Heart left ventricle (tissue), 13 donors: ENCODE measurements around the gene WIPF1.

ENCODE experiments used
- POLR2A ChIP-seq, 2 donors: fragments of 450-650 bp; IDR thresholded peaks; one replicate each; pipeline ENCODE4 v1.6.1; 2017; ENCODE audit warnings: antibody characterized with exemption in 2 of 2, mild to moderate bottlenecking in 2 of 2, moderate library complexity in 2 of 2
- TF ChIP-seq, protein P1 (sequence below), 12 donors: fragments of 200-600 bp; sonication (generic) in 4 of 12; IDR thresholded peaks; one replicate each; pipeline versions ENCODE4 v1.5.0 to v1.8.0; 2018 to 2022; ENCODE audit warnings: antibody characterized with exemption in 12 of 12, mild to moderate bottlenecking in 5 of 12
- donor health status: ischemic (EF 13 %, LVEDD 7.1; RV severe dilation, severe dysfunction).
- donor health status: DM: no; HTN: yes; CAD: no.
- donor health status: DM: no; HTN: no; CAD: no.
- donor health status: ischemic (EF 25% LVEDD 6.9; RV normal size, moderate dysfunction).
- donor health status: ischemic (EF 25% LVEDD 5.7; RV mildly dilated, moderate dysfunction).
- donor health status: ischemic (EF 35%, LVEDD 5.7; RV mildly dilated, moderate dysfunction).
- donor health status: nonischemic (EF 11% LVEDD 7.7; RV severe dilation, severe dysfunction).
- donor health status: DM: yes; HTN: yes; CAD: no.
- donor health status: PGD.
- donor health status: ischemic (EF 29% LVEDD 5.4; RV normal size, mild dysfunction).
- donor health status: nonischemic (EF 23%, LVEDD 6.1; RV moderate dilation, normal function).

DNA sequence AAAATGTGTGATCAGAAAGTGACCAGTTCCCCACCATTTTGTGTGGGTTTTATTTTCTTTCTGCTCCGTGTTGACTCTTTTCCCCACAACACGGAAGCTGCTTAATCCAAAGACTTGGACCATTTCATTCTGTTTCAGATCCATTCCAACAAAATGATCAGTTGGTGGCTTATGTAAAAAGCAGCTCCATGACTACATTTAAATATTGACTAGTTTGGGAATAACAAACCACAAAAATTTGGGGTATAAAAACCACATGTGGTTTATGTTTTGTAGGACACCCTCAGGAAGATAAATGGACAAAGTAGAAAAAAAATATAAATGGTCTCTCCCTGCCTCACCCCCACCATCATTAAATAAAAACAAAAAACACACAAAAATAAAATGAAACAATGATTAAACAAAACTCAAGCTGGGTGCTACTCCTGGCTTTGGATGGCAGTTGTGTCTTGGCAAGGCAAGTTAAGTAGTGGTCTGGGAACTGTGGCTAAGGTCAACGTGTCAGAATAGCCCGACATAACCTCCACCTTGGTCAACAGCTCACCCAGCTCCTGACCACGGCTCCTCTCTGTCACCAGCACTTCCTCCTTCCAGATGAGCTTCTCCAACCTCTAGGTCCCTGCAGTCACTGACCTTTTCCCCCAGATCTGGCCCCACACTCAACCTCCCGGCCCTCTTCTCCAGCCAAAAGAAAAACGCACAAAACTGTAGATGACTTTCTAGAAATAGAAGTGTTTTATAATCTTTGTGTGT, 12.8 kb upstream of the WIPF1 start:
- TF ChIP-seq, protein P1, sequence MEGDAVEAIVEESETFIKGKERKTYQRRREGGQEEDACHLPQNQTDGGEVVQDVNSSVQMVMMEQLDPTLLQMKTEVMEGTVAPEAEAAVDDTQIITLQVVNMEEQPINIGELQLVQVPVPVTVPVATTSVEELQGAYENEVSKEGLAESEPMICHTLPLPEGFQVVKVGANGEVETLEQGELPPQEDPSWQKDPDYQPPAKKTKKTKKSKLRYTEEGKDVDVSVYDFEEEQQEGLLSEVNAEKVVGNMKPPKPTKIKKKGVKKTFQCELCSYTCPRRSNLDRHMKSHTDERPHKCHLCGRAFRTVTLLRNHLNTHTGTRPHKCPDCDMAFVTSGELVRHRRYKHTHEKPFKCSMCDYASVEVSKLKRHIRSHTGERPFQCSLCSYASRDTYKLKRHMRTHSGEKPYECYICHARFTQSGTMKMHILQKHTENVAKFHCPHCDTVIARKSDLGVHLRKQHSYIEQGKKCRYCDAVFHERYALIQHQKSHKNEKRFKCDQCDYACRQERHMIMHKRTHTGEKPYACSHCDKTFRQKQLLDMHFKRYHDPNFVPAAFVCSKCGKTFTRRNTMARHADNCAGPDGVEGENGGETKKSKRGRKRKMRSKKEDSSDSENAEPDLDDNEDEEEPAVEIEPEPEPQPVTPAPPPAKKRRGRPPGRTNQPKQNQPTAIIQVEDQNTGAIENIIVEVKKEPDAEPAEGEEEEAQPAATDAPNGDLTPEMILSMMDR (IDR thresholded peaks at IDR 0.05) = no peak
- no peak for TF ChIP-seq POLR2A (IDR thresholded peaks at IDR 0.05)
